ENCODE measurements around the gene USP53.

DNA sequence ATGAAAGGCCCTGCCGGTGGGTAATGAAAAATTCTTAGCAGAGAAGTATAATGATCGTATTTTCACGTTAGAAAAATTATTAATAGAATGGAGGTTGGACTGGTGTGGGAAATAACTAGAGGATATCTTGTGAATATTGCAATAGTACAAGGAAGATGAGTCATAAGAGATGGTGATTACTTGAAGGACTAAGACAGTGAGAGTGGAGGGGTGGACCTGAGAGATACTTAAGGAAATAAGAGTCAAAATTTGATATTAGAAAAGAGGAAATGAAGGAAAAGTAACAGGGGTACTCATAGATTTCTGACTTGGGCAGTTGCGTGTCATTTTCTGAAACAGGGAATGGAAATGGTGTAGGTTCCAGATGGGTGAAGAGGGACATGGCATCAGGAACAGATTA, 1.7 kb upstream of the USP53 start:
- TF ChIP-seq CTCF (IDR thresholded peaks at IDR 0.05): no peak
- no peak for TF ChIP-seq CHD4 (IDR thresholded peaks at IDR 0.05; ENCODE audit: borderline replicate concordance)
- TF ChIP-seq JUNB (IDR thresholded peaks at IDR 0.05): no peak
- TF ChIP-seq, protein P1, sequence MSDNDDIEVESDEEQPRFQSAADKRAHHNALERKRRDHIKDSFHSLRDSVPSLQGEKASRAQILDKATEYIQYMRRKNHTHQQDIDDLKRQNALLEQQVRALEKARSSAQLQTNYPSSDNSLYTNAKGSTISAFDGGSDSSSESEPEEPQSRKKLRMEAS (IDR thresholded peaks at IDR 0.05): no peak
- TF ChIP-seq POLR2A (IDR thresholded peaks at IDR 0.05; ENCODE audit: low read length): no peak
- TF ChIP-seq MYC (IDR thresholded peaks at IDR 0.05; ENCODE audit: borderline replicate concordance, low read length): no peak
- no peak for TF ChIP-seq BHLHE40 (IDR thresholded peaks at IDR 0.05; ENCODE audit: low read depth, low read length)
- no peak for TF ChIP-seq CEBPB (IDR thresholded peaks at IDR 0.05)
- TF ChIP-seq PHF8 (IDR thresholded peaks at IDR 0.05; ENCODE audit: borderline replicate concordance, low read depth): no peak
- TF ChIP-seq ZFP36 (IDR thresholded peaks at IDR 0.05; ENCODE audit: borderline replicate concordance, partially characterized antibody): no peak
- TF ChIP-seq EHF (CRISPR knock-in tag; IDR thresholded peaks at IDR 0.05): no peak
- no peak for TF ChIP-seq MAZ (IDR thresholded peaks at IDR 0.05; ENCODE audit: borderline replicate concordance, low read depth, low read length)

All from A549 (cell line).